ENCODE data around the gene PRMT6. TPM values are rescaled to one million over a fixed set of nuclear protein-coding genes. Genes with fewer than 3 reads are reported as not detected.

The PRMT6 gene
- total RNA-seq, 2 donors from 2014 or later: 26.0 to 27.6 TPM

GRCh38 chr1:107105914-107106313, 49.4 kb downstream of the PRMT6 start:
- H3K4me1 Mint-ChIP-seq: no peaks in the 10 kb centered on the region
- Histone ChIP-seq H3K4me1 (ENCODE audit: control insufficient read depth, insufficient read depth, low read length) (no peaks in the 10 kb centered on the region), H3K9ac (ENCODE audit: extremely low read depth, low read length, poor library complexity, severe bottlenecking) (no peak overlapping the region), H3K9me3 (ENCODE audit: control insufficient read depth, low read length) (no peaks in the 10 kb centered on the region), H3K4me3 (ENCODE audit: low read length) (no peak overlapping the region), H3K27ac (ENCODE audit: low read depth, low read length) (no peak overlapping the region), H3K36me3 (ENCODE audit: control insufficient read depth, insufficient read depth, low read length) (no peaks in the 10 kb centered on the region), H3K27me3 (ENCODE audit: control insufficient read depth, insufficient read depth, low read length, poor library complexity, severe bottlenecking) (no peaks in the 10 kb centered on the region)
- WGBS, 2 experiments (ENCODE audit: insufficient coverage in 1 of 2, insufficient read length in 1 of 2): 89 to 100% methylated on average over 2 to 3 of the region's 3 CpGs
- no peak for TF ChIP-seq CTCF (conservative IDR thresholded peaks at IDR 0.05)
- H3K9me3 Mint-ChIP-seq: no peaks in the 10 kb centered on the region
- no peak for DNase-seq
- no peak overlapping the region for H3K4me3 Mint-ChIP-seq
- H3K27ac Mint-ChIP-seq: no peak overlapping the region
- no peaks in the 10 kb centered on the region for H3K27me3 Mint-ChIP-seq (ENCODE audit: insufficient read depth)
- H3K36me3 Mint-ChIP-seq (ENCODE audit: low read depth): no peaks in the 10 kb centered on the region

Other genes starting within 250 kb of the PRMT6 start
- 1 to 10 TPM; 2.5 to 2.6 TPM for gene NTNG1, start 84.4 kb downstream of the PRMT6 start, total RNA-seq